ENCODE data around the gene CFAP54.

DNA sequence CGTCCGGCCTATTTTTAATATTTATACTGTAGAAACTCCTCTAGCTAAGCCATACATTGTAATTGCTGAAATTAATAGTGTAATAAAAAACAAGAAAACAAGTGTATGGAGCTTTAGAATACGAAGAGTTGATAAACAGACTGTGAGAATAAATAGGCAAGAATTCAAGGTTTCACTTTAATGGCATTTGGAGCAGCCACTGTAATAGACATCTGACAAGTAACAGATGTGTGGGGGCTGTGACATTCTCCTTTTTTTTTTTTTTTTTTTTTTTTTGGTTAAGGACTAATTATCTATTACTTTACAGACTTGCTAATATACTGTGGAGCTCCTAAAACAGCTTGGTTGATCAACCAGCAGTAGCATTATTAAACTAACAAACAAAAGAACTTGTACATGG is 42.1 kb upstream of the CFAP54 start:
- TF ChIP-seq CTCF (IDR thresholded peaks at IDR 0.05) (no peak), POLR2A (IDR thresholded peaks at IDR 0.05) (no peak)
